Measurements from ENCODE around the gene PXDN. TPM values are rescaled to one million over a fixed set of nuclear protein-coding genes. Genes with fewer than 3 reads are reported as not detected.

PXDN gene
- total and polyA plus RNA-seq, 9 of the 15 experiments (the other 6 are each of a cell fraction or from before 2014, with no cell fraction given): 0.49 TPM; not detected in 8

GRCh38 chr2:1606421-1607235 lies 137.7 kb downstream of the PXDN start:
- ATAC-seq (no peak), FAIRE-seq (no peak), DNase-seq (ENCODE audit: extremely low read depth in 1 of 4, low spot score in 3 of 4) (no peak)
- in situ Hi-C loops (cut with MboI) (no loop called here), intact Hi-C loops (cut with micrococcal nuclease) (no loop called here)
- peaks cover 2 to 50% of the 10 kb centered on the region in 2 experiments; a peak in 2 of 5 replicates for H3K27me3 ChIP-seq (ENCODE audit: control insufficient read depth in 2 of 2, insufficient read depth in 2 of 2, low read length in 2 of 2)
- no peaks in the 10 kb centered on the region for H3K79me2 ChIP-seq (ENCODE audit: control insufficient read depth, insufficient read depth, low read length)
- no peak overlapping the region for H2AFZ ChIP-seq (ENCODE audit: low read depth, low read length)
- WGBS (ENCODE audit: insufficient coverage, low coverage, missing lambda C conversion rate): under 1% methylated on average over 13 of the region's 15 CpGs
- H4K20me1 ChIP-seq (replicated peaks; ENCODE audit: control insufficient read depth, insufficient read depth, low read length): no peaks in the 10 kb centered on the region; the same call in 1 of the 2 replicates
- no peak for TF ChIP-seq SFPQ (IDR thresholded peaks at IDR 0.05; ENCODE audit: low read depth, low read length)
- TF ChIP-seq MEF2D (tag; conservative IDR thresholded peaks at IDR 0.05; ENCODE audit: low read depth): no peak
- no peak for TF ChIP-seq TBL1XR1 (IDR thresholded peaks at IDR 0.05; ENCODE audit: low read length in 2 of 2)
- TF ChIP-seq NR2F6 (CRISPR knock-in tag; IDR thresholded peaks at IDR 0.05): no peak
- TF ChIP-seq RFX7 (CRISPR knock-in tag; IDR thresholded peaks at IDR 0.05): no peak
- TF ChIP-seq PPARD (CRISPR knock-in tag; IDR thresholded peaks at IDR 0.05): no peak
- no peak for TF ChIP-seq ZNF655 (CRISPR knock-in tag; IDR thresholded peaks at IDR 0.05)
- TF ChIP-seq, protein P1, sequence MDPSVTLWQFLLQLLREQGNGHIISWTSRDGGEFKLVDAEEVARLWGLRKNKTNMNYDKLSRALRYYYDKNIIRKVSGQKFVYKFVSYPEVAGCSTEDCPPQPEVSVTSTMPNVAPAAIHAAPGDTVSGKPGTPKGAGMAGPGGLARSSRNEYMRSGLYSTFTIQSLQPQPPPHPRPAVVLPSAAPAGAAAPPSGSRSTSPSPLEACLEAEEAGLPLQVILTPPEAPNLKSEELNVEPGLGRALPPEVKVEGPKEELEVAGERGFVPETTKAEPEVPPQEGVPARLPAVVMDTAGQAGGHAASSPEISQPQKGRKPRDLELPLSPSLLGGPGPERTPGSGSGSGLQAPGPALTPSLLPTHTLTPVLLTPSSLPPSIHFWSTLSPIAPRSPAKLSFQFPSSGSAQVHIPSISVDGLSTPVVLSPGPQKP (CRISPR knock-in tag; IDR thresholded peaks at IDR 0.05): no peak
- no peak for TF ChIP-seq NFYB (IDR thresholded peaks at IDR 0.05; ENCODE audit: extremely low read depth, insufficient read length)
- no peak for TF ChIP-seq MCM5 (IDR thresholded peaks at IDR 0.05; ENCODE audit: low read depth)
- no peak overlapping the region for H3K9ac ChIP-seq (ENCODE audit: insufficient read depth in 1 of 2, low read depth in 2 of 2, low read length in 2 of 2)
- H3K27ac ChIP-seq (ENCODE audit: extremely low read depth, low read depth, low read length): no peak overlapping the region
- ChIA-PET CTCF (ENCODE audit: low intra/inter-chr PET ratio) (no interaction called here), POLR2A (interaction anchor here (0.7 kb wide), 1 partner anchor 1041 kb away, joined by 4 read pairs; no protein-coding TSS in a partner anchor)
- H3K36me3 ChIP-seq (ENCODE audit: control insufficient read depth, insufficient read depth, low read length): no peaks in the 10 kb centered on the region
- H3K4me3 ChIP-seq: no peak overlapping the region
- no peaks in the 10 kb centered on the region for H3K9me3 ChIP-seq (replicated peaks; ENCODE audit: control insufficient read depth, insufficient read depth, low read depth, low read length)
- no peak overlapping the region for H3K4me2 ChIP-seq (ENCODE audit: insufficient read depth, low read length)
- H3K4me1 ChIP-seq (replicated peaks in 1 of 2; ENCODE audit: control insufficient read depth in 2 of 2, insufficient read depth in 2 of 2, low read length in 2 of 2): peaks cover 0 to 7% of the 10 kb centered on the region in 2 experiments; a peak in 1 of 5 replicates
- H3K9me1 ChIP-seq (ENCODE audit: control insufficient read depth, insufficient read depth, low read length): peaks cover 2% of the 10 kb centered on the region
- no TSS peak for BruUV-seq (replicated peaks)

Measured in K562 (cell line).